Astrocyte of the spinal cord (primary cell): ENCODE data around the gene CGNL1.

Experiments
- DNase-seq: peaks from one replicate; pipeline ENCODE4 v3.0.0; 2011; ENCODE audit warnings: low read depth, low spot score
- H3K4me3 ChIP-seq: 2 replicates; pipeline ENCODE4 v1.5.1; 2011; ENCODE audit warnings: low read depth, mild to moderate bottlenecking, low read length, moderate library complexity
- CTCF ChIP-seq: IDR thresholded peaks from 2 replicates; pipeline ENCODE4 v1.5.1; 2012; ENCODE audit warnings: low read depth, mild to moderate bottlenecking, low read length, inconsistent platforms
- in situ Hi-C: cut with HindIII; loops from 2 replicates; pipeline ENCODE4 v1.10.0; 2017; ENCODE audit warnings: low sequenced_read_pairs

Gene CGNL1

GRCh38 chr15:57370929-57371328 lies 5.4 kb upstream of the CGNL1 start:
- no peak overlapping the region for H3K4me3 ChIP-seq
- DNase-seq, result no peak
- no peak for TF ChIP-seq CTCF
- in situ Hi-C loops, result no loop called here

- in situ Hi-C loops, result no loop called here
- no peak overlapping the region for H3K4me3 ChIP-seq
- TF ChIP-seq CTCF, result no peak
- no peak for DNase-seq
These were observed 2.9 kb upstream of the CGNL1 start for GRCh38 chr15:57373251-57373881.

GRCh38 chr15:57373882-57374276 lies 2.4 kb upstream of the CGNL1 start:
- in situ Hi-C loops, result no loop called here
- no peak for DNase-seq
- no peak for TF ChIP-seq CTCF
- no peak overlapping the region for H3K4me3 ChIP-seq

GRCh38 chr15:57376696-57377477 lies 582 bp downstream of the CGNL1 start:
- TF ChIP-seq CTCF, result no peak
- DNase-seq, result no peak
- H3K4me3 ChIP-seq, result peak overlapping the region; percentile 42
- in situ Hi-C loops, result no loop called here

GRCh38 chr15:57377478-57377847 lies 1.2 kb downstream of the CGNL1 start:
- in situ Hi-C loops, result no loop called here
- no peak overlapping the region for H3K4me3 ChIP-seq
- no peak for TF ChIP-seq CTCF
- DNase-seq, result no peak

GRCh38 chr15:57379487-57379886 lies 3.2 kb downstream of the CGNL1 start:
- no peak for DNase-seq
- TF ChIP-seq CTCF, result no peak
- in situ Hi-C loops, result no loop called here
- no peak overlapping the region for H3K4me3 ChIP-seq
